GM10248 (cell line): Measurements from ENCODE around the gene TNFRSF8.

Experiments
- CTCF ChIA-PET: fragments of 300-600 bp; sonication (Branson Sonifier 250); formaldehyde crosslinking; extraction: SDS; loops from one replicate; lab custom pipeline; 2021; ENCODE audit warnings: antibody characterized with exemption; lab: Yijun Ruan, JAX
- POLR2A ChIA-PET: fragments of 350-650 bp; sonication (Branson Sonifier 250); formaldehyde crosslinking; extraction: SDS; loops from one replicate; lab custom pipeline; 2020; ENCODE audit warnings: antibody characterized with exemption; lab: Yijun Ruan, JAX
- DNase-seq: peaks from one replicate; pipeline ENCODE4 v3.0.0; 2012; ENCODE audit errors: extremely low spot score
- TF ChIP-seq, protein P1 (sequence below): IDR thresholded peaks from 2 replicates; pipeline ENCODE4 v1.5.1; 2012; ENCODE audit warnings: mild to moderate bottlenecking, low read depth; ENCODE audit errors: extremely low read depth, missing control alignments, control extremely low read depth

The TNFRSF8 gene

DNA sequence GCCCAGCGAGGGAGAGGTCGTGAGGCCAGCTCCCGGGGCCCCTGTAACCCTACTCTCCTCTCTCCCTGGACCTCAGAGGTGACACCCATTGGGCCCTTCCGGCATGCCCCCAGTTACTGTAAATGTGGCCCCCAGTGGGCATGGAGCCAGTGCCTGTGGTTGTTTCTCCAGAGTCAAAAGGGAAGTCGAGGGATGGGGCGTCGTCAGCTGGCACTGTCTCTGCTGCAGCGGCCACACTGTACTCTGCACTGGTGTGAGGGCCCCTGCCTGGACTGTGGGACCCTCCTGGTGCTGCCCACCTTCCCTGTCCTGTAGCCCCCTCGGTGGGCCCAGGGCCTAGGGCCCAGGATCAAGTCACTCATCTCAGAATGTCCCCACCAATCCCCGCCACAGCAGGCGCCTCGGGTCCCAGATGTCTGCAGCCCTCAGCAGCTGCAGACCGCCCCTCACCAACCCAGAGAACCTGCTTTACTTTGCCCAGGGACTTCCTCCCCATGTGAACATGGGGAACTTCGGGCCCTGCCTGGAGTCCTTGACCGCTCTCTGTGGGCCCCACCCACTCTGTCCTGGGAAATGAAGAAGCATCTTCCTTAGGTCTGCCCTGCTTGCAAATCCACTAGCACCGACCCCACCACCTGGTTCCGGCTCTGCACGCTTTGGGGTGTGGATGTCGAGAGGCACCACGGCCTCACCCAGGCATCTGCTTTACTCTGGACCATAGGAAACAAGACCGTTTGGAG lies 80.0 kb downstream of the TNFRSF8 start:
- TF ChIP-seq, protein P1, sequence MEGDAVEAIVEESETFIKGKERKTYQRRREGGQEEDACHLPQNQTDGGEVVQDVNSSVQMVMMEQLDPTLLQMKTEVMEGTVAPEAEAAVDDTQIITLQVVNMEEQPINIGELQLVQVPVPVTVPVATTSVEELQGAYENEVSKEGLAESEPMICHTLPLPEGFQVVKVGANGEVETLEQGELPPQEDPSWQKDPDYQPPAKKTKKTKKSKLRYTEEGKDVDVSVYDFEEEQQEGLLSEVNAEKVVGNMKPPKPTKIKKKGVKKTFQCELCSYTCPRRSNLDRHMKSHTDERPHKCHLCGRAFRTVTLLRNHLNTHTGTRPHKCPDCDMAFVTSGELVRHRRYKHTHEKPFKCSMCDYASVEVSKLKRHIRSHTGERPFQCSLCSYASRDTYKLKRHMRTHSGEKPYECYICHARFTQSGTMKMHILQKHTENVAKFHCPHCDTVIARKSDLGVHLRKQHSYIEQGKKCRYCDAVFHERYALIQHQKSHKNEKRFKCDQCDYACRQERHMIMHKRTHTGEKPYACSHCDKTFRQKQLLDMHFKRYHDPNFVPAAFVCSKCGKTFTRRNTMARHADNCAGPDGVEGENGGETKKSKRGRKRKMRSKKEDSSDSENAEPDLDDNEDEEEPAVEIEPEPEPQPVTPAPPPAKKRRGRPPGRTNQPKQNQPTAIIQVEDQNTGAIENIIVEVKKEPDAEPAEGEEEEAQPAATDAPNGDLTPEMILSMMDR = no peak
- no peak for DNase-seq
- POLR2A ChIA-PET = interaction anchor here (1.0 kb wide), 1 partner anchor 16 kb away, joined by 4 read pairs; no protein-coding TSS in a partner anchor
- CTCF ChIA-PET = interaction anchor here (1.0 to 3.7 kb wide), 3 partner anchors 19 to 40 kb away, joined by 3 to 29 read pairs (median 4); no protein-coding TSS in a partner anchor

DNA sequence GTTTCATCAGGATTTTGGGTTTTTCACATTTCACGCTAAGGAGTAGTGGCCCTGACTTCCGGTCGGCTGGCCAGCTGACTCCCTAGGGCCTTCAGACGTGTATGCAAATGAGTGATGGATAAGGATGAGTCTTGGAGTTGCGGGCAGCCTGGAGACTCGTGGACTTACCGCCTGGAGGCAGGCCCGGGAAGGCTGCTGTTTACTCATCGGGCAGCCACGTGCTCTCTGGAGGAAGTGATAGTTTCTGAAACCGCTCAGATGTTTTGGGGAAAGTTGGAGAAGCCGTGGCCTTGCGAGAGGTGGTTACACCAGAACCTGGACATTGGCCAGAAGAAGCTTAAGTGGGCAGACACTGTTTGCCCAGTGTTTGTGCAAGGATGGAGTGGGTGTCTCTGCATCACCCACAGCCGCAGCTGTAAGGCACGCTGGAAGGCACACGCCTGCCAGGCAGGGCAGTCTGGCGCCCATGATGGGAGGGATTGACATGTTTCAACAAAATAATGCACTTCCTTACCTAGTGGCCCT lies 80.6 kb downstream of the TNFRSF8 start:
- DNase-seq = no peak
- CTCF ChIA-PET = interaction anchor here (1.0 to 3.7 kb wide), 2 partner anchors 19 kb away, joined by 3 to 29 read pairs; no protein-coding TSS in a partner anchor

DNA sequence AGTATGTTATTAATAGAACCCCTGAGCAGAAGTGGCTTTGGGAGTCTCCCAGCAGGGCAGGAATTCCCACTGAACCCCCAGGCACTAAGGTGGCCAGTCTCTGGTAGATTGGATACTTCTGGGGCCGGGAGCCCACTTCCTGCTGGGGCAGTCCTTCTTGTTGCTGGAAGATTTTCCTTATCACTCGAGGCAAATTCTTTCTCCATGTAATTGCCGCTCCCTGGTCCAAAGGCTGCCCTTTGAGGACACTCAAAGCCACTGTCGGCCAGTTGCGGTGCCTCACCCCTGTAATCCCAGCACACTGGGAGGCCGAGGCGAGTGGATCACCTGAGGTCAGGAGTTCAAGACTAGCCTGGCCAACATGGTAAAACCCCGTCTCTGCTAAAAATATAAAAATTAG lies 81.1 kb downstream of the TNFRSF8 start:
- POLR2A ChIA-PET = interaction anchor here (0.7 to 1.0 kb wide), 2 partner anchors 15 to 145 kb away, joined by 4 to 6 read pairs; no protein-coding TSS in a partner anchor
- CTCF ChIA-PET = interaction anchor here (1.0 to 8.4 kb wide), 2 partner anchors 18 to 19 kb away, joined by 3 to 63 read pairs; no protein-coding TSS in a partner anchor

More for the DNA sequence above, 80.6 kb downstream of the TNFRSF8 start:
- POLR2A ChIA-PET = interaction anchor here (1.0 kb wide), 1 partner anchor 16 kb away, joined by 4 read pairs; no protein-coding TSS in a partner anchor
- TF ChIP-seq, protein P1 = no peak

DNA sequence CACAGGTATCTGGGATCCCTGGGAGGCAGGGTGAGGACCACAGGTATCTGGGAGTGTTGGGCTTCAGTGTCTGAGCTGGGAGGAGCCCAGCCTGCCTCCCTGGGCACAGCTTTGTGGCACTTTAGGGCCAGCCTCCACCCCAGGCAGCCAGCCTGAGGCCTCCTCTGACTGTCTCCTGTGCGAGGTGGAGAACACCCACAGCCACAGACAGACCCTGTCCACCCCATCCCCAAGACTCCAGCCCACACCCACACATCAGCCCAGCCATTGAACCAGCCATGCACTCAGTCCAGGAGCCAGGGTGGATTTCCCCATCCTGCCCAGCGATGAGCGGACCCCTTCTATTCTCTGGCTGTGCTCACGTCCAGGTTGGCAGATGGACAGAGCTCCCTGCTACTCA lies 81.9 kb downstream of the TNFRSF8 start:
- ChIA-PET CTCF (interaction anchor here (1.1 to 8.4 kb wide), 2 partner anchors 20 to 84 kb away, joined by 3 to 63 read pairs; no protein-coding TSS in a partner anchor), POLR2A (no interaction called here)
- TF ChIP-seq, protein P1 = no peak
- DNase-seq = no peak

More for the DNA sequence above, 81.1 kb downstream of the TNFRSF8 start:
- TF ChIP-seq, protein P1 = no peak
- DNase-seq = no peak

- POLR2A ChIA-PET = no interaction called here
- TF ChIP-seq, protein P1 = no peak
- CTCF ChIA-PET = interaction anchor here (1.1 to 8.4 kb wide), 3 partner anchors 20 to 83 kb away, joined by 3 to 63 read pairs (median 6); no protein-coding TSS in a partner anchor
- no peak for DNase-seq
These were observed 82.7 kb downstream of the TNFRSF8 start for GRCh38 chr1:12145616-12146342.
